Frontal cortex (tissue), 4 donors: ENCODE data around the gene PLEKHN1. TPM values are rescaled to one million over a fixed set of nuclear protein-coding genes. Genes with fewer than 3 reads are reported as not detected.

Experiments
- DNase-seq, 2 donors: peaks; one replicate each; pipeline ENCODE4 v3.0.0; 2012; ENCODE audit warnings: low spot score in 2 of 2
- FAIRE-seq: peaks from 2 replicates; lab custom pipeline; 2012; peaks lifted over from hg19 to GRCh38; lab: Jason Lieb, UNC
- small RNA-seq: library from RNA; depleted of rRNA; stranded (forward); fragments of <200 nt; gene quantifications from one replicate; pipeline ENCODE3, GENCODE V24; 2014
- total RNA-seq: library from RNA; depleted of rRNA; stranded (reverse); fragments of >200 nt; gene quantifications from one replicate; pipeline ENCODE4 v1.2.3, GENCODE V29; 2014
- donor health status: control.
- donor health status: control.
- donor health status: control.

The PLEKHN1 gene
- total RNA-seq, 1 donor from 2014 or later = not detected

DNA sequence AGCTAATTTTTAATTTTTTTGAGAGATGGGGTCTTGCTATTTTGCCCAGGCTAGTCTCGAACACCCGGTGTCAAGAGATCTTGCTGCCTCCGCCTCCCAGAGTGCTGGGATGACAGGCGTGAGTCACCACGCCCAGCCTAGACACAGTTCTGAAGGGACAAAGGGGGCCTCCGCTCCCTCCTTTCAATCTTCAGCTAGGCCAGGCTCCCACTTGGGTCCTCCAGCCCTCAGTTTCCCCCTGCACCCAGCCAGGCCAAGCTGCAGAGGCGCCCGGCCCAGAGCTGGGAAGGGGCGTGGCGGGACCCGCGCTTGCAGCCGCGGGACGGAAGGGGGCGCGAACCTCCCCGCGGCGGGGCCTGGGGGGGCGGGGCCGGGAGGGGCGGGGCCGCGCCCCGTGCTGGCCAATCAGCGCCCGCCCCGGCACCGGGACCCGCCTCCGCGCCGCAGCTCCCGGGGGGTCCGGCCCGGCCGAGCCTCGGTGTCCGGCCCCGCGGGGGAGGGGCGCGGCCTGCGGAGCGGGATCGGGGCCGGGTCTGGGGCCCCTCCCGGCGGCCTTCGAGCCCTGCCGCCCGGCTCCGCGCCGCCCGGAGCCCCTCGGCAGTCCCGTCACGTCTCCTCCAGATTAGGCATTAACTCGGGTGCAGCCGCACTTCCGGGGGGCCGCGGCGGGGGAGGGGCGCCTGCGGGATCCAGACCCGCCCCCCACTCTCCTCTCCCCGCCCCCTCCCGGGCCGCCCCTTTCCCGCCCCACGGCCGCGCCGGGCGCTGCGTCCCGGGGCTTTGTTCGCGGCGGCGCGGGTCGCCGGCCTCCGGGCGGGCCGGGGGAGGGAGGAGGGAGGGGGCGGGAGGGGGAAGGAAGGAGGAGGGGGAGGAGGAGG, 53.1 kb downstream of the PLEKHN1 start:
- DNase-seq = peak; percentile 96
- FAIRE-seq = no peak

GRCh38 chr1:1020000-1020404, 53.7 kb downstream of the PLEKHN1 start, which contains the start of gene AGRN:
Gene AGRN (plus strand): TSS chr1:1020120. CDS start chr1:1020173, 53 bp downstream.
- FAIRE-seq (no peak), DNase-seq (peak; percentile 85 to 90)

DNA sequence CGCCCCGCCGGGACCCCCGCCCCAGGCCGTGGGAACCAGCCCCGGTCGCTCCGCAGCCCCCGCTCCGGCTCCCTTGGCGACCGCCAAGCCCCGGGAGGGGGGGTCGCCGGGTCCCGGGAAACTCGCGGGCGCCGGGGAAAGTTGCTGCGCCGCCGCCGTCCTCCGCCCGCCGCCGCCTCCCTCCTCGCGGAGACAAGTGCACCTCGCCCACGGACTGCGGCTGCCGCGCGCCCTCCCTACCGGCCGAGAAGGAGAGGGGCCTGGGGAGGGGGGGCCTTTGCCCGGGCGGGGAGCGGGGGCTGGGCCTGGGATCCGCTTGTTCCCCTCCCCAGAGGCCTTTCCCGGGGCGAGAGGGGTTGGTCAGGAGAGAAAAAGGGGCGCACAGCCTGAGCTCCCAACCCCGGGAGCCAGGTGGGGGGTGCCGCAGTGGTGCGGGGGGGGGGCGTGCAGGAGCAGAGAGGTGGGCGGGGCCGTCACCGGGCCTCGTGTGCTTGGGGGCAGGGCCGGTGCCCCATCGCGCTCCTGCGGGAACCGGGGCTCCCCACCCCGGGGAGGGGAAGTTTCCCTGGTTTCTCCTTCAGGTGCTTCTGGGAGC, 54.2 kb downstream of the PLEKHN1 start:
- DNase-seq = no peak
- no peak for FAIRE-seq

- peak in 1 of 2 donors; percentile 65 for DNase-seq
- no peak for FAIRE-seq
These were observed 55.0 kb downstream of the PLEKHN1 start for GRCh38 chr1:1021010-1021919.

GRCh38 chr1:1021920-1022259, 55.6 kb downstream of the PLEKHN1 start:
- no peak for DNase-seq
- FAIRE-seq = no peak

DNA sequence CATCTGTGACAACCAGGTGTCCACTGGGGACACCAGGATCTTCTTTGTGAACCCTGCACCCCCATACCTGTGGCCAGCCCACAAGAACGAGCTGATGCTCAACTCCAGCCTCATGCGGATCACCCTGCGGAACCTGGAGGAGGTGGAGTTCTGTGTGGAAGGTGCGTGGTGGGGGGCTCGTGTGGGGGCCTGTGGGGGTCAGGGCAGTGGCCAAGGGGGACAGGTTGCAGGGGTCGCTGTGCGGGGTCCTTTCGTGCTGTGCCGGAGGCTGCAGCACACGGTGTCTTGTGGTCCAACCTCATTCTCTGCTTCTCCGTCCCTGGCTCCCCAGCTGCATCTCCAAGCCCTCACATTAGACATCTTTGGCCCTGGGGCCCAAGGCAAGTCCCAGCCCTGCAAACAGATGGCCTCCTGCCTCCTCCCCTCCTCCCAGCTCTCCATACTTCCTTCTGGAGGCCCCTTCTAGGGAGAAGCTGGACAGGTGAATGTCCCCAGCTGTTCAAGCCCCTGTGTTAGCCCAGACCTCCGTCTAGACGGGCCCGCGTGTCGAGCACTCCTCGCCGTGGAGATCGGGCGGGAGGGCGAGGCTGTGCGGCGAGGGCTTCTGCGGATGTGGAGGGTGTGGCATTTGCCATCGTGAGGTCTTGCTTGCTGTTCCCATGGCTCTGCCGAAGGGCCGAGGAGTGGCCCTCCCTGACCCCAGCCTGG, 56.2 kb downstream of the PLEKHN1 start:
- DNase-seq = no peak
- no peak for FAIRE-seq

DNA sequence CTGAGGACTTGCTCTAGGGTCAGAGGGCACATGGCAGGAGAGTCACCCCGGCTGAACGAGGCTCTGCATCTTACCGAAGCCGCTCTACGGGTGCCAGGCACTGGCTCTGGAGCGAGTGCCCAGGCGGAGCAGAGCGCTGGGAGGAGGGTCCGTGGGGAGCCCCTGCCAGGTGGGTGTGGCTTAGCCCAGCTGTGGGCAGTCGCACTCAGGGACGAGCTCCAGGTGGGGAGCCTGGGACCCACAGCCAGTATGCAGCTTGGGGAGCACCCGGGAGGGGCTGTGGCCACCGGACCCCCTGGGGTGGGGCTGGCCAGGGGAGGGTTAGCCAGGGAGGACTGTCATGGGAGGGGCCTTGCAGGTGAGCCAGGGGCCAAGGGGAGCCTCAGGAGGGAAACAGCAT, 57.4 kb downstream of the PLEKHN1 start:
- FAIRE-seq (no peak), DNase-seq (no peak)

DNA sequence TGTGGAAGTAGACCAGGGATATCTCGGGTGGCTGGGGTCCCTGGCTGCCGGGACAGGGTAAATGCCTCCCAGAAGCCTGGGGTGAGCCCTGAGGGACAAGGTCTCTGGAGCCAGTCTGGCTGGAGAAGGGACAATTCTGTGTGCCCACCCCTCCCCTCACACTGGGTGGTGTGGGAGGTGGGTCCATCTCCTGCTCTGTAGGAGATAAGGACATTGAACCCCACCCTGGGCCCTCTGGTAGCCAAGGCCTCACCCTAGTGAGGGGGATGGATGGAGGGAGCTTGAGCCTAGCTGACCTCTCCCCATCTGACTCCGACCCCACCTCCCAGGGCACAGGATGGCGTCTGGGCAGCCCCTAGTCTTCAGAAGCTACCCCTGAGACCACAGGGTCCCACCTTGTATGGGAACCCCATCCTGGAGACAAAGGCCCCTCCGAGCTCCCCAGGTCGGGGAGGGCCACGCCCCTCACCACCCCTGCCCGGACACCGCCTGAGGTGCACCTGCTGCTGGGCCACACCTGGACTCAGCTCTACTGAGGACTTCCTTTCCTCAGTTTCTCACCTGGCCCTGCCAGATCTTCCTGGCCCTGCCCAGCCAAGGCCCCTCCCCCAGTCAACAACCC, 58.0 kb downstream of the PLEKHN1 start:
- DNase-seq (no peak), FAIRE-seq (no peak)

- DNase-seq = no peak
- FAIRE-seq = no peak
These were observed 58.8 kb downstream of the PLEKHN1 start for GRCh38 chr1:1024771-1025699.

Small RNAs within 50 kb of the gene (small RNA-seq; reads per million reads assigned to genes)
- not detected for gene AL645608.3

Other genes with a start within 250 kb of the PLEKHN1 start
- gene SAMD11, start 42.6 kb upstream of the PLEKHN1 start, total RNA-seq = 0.41 TPM
- gene NOC2L, start 7.2 kb upstream of the PLEKHN1 start, total RNA-seq = 67.3 TPM
- gene KLHL17, start 5.9 kb upstream of the PLEKHN1 start, total RNA-seq = 6.1 TPM
- not detected for gene PERM1, start 15.6 kb downstream of the PLEKHN1 start, total RNA-seq
- gene HES4, start 33.6 kb downstream of the PLEKHN1 start, total RNA-seq = 20.0 TPM
- gene ISG15, start 47.0 kb downstream of the PLEKHN1 start, total RNA-seq = 11.0 TPM
- 51.8 TPM for gene AGRN, start 53.6 kb downstream of the PLEKHN1 start, total RNA-seq
- gene RNF223, start 107.8 kb downstream of the PLEKHN1 start, total RNA-seq = not detected
- 6.1 TPM for gene C1orf159, start 149.6 kb downstream of the PLEKHN1 start, total RNA-seq
- gene TTLL10, start 207.4 kb downstream of the PLEKHN1 start, total RNA-seq = not detected
- gene TNFRSF18, start 240.1 kb downstream of the PLEKHN1 start, total RNA-seq = not detected
- not detected for gene TNFRSF4, start 247.7 kb downstream of the PLEKHN1 start, total RNA-seq